ENCODE data around the gene LCN1. TPM values are rescaled to one million over a fixed set of nuclear protein-coding genes. Genes with fewer than 3 reads are reported as not detected.
A peak's percentile ranks its signal among the peaks of the same experiment; 100 is the strongest.

The LCN1 gene
- total and polyA plus RNA-seq, 2 of the 8 experiments (the other 6 are each of a cell fraction or from before 2014, with no cell fraction given), result not detected

GRCh38 chr9:135547756-135548736 is 26.8 kb downstream of the LCN1 start:
- H3K4me3 ChIP-seq (ENCODE audit: extremely low read depth in 1 of 4, insufficient read depth in 2 of 4, low read depth in 3 of 4, low read length in 4 of 4), result no peak overlapping the region
- no peak overlapping the region for H3K23ac ChIP-seq (ENCODE audit: insufficient read length)
- H3K56ac ChIP-seq (replicated peaks; ENCODE audit: insufficient read length, low read depth, low read length), result no peak overlapping the region
- no peaks in the 10 kb centered on the region for H3K4me1 ChIP-seq (replicated peaks in 1 of 4; ENCODE audit: control insufficient read depth in 3 of 4, insufficient read depth in 4 of 4, low read length in 3 of 4)
- H2BK20ac ChIP-seq (ENCODE audit: low read length), result no peak overlapping the region
- H3K79me1 ChIP-seq (ENCODE audit: low read depth, low read length), result no peaks in the 10 kb centered on the region
- no peak overlapping the region for H4K5ac ChIP-seq (ENCODE audit: insufficient read length, low read depth, low read length)
- H3K36me3 ChIP-seq (ENCODE audit: control insufficient read depth in 2 of 4, insufficient read depth in 4 of 4, low read length in 3 of 4), result no peaks in the 10 kb centered on the region
- WGBS, 2 experiments (ENCODE audit: extremely low coverage in 1 of 2, insufficient coverage in 1 of 2, insufficient read length in 1 of 2, insufficient replicate concordance in 2 of 2, low coverage in 1 of 2, low lambda C conversion rate in 2 of 2, missing lambda C conversion rate in 1 of 2), result 84% methylated on average over 23 of the region's 28 CpGs; no CpG with 5 or more reads in 1 of the 2 experiments
- no peak overlapping the region for H2BK15ac ChIP-seq (ENCODE audit: low read length)
- H3K23me2 ChIP-seq (ENCODE audit: low read depth, low read length), result no peaks in the 10 kb centered on the region
- no peak overlapping the region for H2BK5ac ChIP-seq (ENCODE audit: low read depth, low read length)
- H2AK5ac ChIP-seq (ENCODE audit: low read depth, low read length), result no peak overlapping the region
- CTCF ChIA-PET (ENCODE audit: partially characterized antibody), result interaction anchor here (0.7 to 1.0 kb wide), 2 partner anchors 8 to 17 kb away, joined by 3 to 4 read pairs; no protein-coding TSS in a partner anchor
- DNase-seq (ENCODE audit: low read depth in 1 of 2, low spot score in 2 of 2) (no peak), FAIRE-seq (no peak)
- no peaks in the 10 kb centered on the region for H3K27me3 ChIP-seq (replicated peaks in 1 of 4; ENCODE audit: control insufficient read depth in 3 of 4, extremely low read depth in 1 of 4, insufficient read depth in 3 of 4, low read length in 3 of 4)
- H4K8ac ChIP-seq (ENCODE audit: extremely low read depth, insufficient read depth, low read length), result peak overlapping the region; percentile 14; the same call in 1 of the 2 replicates
- H4K20me1 ChIP-seq (replicated peaks in 1 of 2; ENCODE audit: control insufficient read depth in 1 of 2, insufficient read depth in 2 of 2, low read length in 2 of 2), result no peaks in the 10 kb centered on the region
- H3K9me3 ChIP-seq (ENCODE audit: insufficient read depth in 2 of 2, low read depth in 1 of 2, low read length in 1 of 2), result no peaks in the 10 kb centered on the region
- no peak overlapping the region for H3K18ac ChIP-seq (ENCODE audit: extremely low read depth, low read length)
- POLR2A ChIA-PET (ENCODE audit: partially characterized antibody), result interaction anchor here (0.9 kb wide), 1 partner anchor 9 kb away, joined by 3 read pairs; no protein-coding TSS in a partner anchor
- H3K4me2 ChIP-seq (ENCODE audit: insufficient read depth in 1 of 2, low read depth in 2 of 2, low read length in 2 of 2), result no peak overlapping the region
- no peak overlapping the region for H2AFZ ChIP-seq (ENCODE audit: low read length)
- no peak overlapping the region for H2BK120ac ChIP-seq (replicated peaks; ENCODE audit: low read depth, low read length)
- H3K14ac ChIP-seq (ENCODE audit: insufficient read length), result no peak overlapping the region
- no peak overlapping the region for H2BK12ac ChIP-seq (ENCODE audit: low read depth, low read length)
- no peaks in the 10 kb centered on the region for H3K79me2 ChIP-seq (ENCODE audit: control insufficient read depth in 1 of 2, insufficient read depth in 2 of 2, low read length in 2 of 2)
- H3K27ac ChIP-seq (ENCODE audit: low read depth, low read length), result no peak overlapping the region
- H4K91ac ChIP-seq (replicated peaks; ENCODE audit: insufficient read length, low read length), result no peak overlapping the region
- H3K4ac ChIP-seq (replicated peaks; ENCODE audit: insufficient read length, low read depth, low read length), result no peak overlapping the region
- H3K9ac ChIP-seq (replicated peaks in 1 of 4; ENCODE audit: extremely low read depth in 1 of 4, low read depth in 3 of 4, low read length in 3 of 4), result no peak overlapping the region
- TF ChIP-seq MAX (IDR thresholded peaks at IDR 0.05) (no peak), NANOG (IDR thresholded peaks at IDR 0.05; ENCODE audit: insufficient read depth, low read depth, low read length, poor library complexity, severe bottlenecking) (no peak), CTBP2 (IDR thresholded peaks at IDR 0.05; ENCODE audit: borderline replicate concordance, insufficient read depth, insufficient read length, low read length) (no peak), POU5F1 (IDR thresholded peaks at IDR 0.05; ENCODE audit: low read depth, low read length) (no peak), MAFK (IDR thresholded peaks at IDR 0.05; ENCODE audit: low read depth, low read length) (no peak), YY1 (IDR thresholded peaks at IDR 0.05; ENCODE audit: low read depth, low read length) (no peak), TBP (IDR thresholded peaks at IDR 0.05; ENCODE audit: low read depth, low read length) (no peak), SUZ12 (IDR thresholded peaks at IDR 0.05; ENCODE audit: low read length) (no peak), SIX5 (IDR thresholded peaks at IDR 0.05; ENCODE audit: low read depth, low read length) (no peak), EP300 (IDR thresholded peaks at IDR 0.05; ENCODE audit: borderline replicate concordance in 1 of 2, low read depth in 2 of 2, low read length in 2 of 2) (no peak)

Data from H1 (cell line).